Activated CD8-positive, alpha-beta memory T cell treated with anti-CD3 and anti-CD28 coated beads for 4 hours (primary cell): ENCODE data around the gene RORB.

Source experiments
- DNase-seq, 2 donors: peaks; one replicate each; pipeline ENCODE4 v3.0.0-alpha.2; 2020; ENCODE audit warnings: low read depth in 2 of 2

RORB gene

GRCh38 chr9:74719306-74719705, 222.2 kb downstream of the RORB start:
- no peak for DNase-seq

GRCh38 chr9:74721696-74722660, 224.8 kb downstream of the RORB start:
- no peak for DNase-seq

- DNase-seq = no peak
These were observed 227.2 kb downstream of the RORB start for GRCh38 chr9:74724317-74724716.

- DNase-seq = no peak
These were observed 229.4 kb downstream of the RORB start for GRCh38 chr9:74726581-74726980.

GRCh38 chr9:74728176-74728575, 231.0 kb downstream of the RORB start:
- no peak for DNase-seq

- DNase-seq = no peak
These were observed 232.1 kb downstream of the RORB start for GRCh38 chr9:74729136-74729695.

GRCh38 chr9:74735761-74736160, 238.6 kb downstream of the RORB start:
- DNase-seq = no peak

- no peak for DNase-seq
These were observed 239.5 kb downstream of the RORB start for GRCh38 chr9:74736646-74737045.

GRCh38 chr9:74742191-74742790, 245.2 kb downstream of the RORB start:
- DNase-seq = no peak
